ENCODE measurements around the gene IL17RD.

IL17RD gene

GRCh38 chr3:57041674-57042073, 123.5 kb downstream of the IL17RD start:
- no peaks in the 10 kb centered on the region for H3K9me3 ChIP-seq (ENCODE audit: control insufficient read depth in 1 of 2, low read length in 2 of 2)
- H3K27ac ChIP-seq (ENCODE audit: low read length), result no peak overlapping the region
- H3K27me3 ChIP-seq (ENCODE audit: low read depth, low read length), result no peaks in the 10 kb centered on the region

More at GRCh38 chr3:57041674-57042073, 123.5 kb downstream of the IL17RD start:
- Histone ChIP-seq H3K36me3 (ENCODE audit: control insufficient read depth in 1 of 2, insufficient read depth in 2 of 2, low read length in 2 of 2) (no peaks in the 10 kb centered on the region), H3K4me1 (ENCODE audit: control insufficient read depth in 1 of 2, insufficient read depth in 2 of 2, low read length in 2 of 2) (peaks cover 9 to 24% of the 10 kb centered on the region in 2 donors), H3K4me3 (ENCODE audit: low read depth in 1 of 2, low read length in 2 of 2) (no peak overlapping the region)
